PC-9 (cell line): Measurements from ENCODE around the gene NID1.

ENCODE experiments used
- CTCF ChIP-seq: fragments of 200-600 bp; sonication (generic); conservative IDR thresholded peaks from 2 replicates; pipeline ENCODE4 v1.6.1; 2017; ENCODE audit warnings: mixed run types, antibody characterized with exemption, mild to moderate bottlenecking, moderate library complexity
- EZH2 ChIP-seq: fragments of 200-600 bp; sonication (generic); IDR thresholded peaks from 2 replicates; pipeline ENCODE4 v1.8.0; 2017; ENCODE audit warnings: antibody characterized with exemption, low read depth

- TF ChIP-seq EZH2 (no peak), CTCF (no peak)
Measured at GRCh38 chr1:236016782-236017400, 48.0 kb downstream of the NID1 start.
